A549 (cell line): ENCODE results near the gene IZUMO1R. TPM values are rescaled to one million over a fixed set of nuclear protein-coding genes. Genes with fewer than 3 reads are reported as not detected.

Experiments used
- ATAC-seq, 2 experiments: fragments of 200-7000 bp in 1 of 2; fragments of >200 bp in 1 of 2; cut with Nextera tagmentation in 1 of 2; cut with Tn5 transposase in 1 of 2; 3 replicates each; pipeline versions ENCODE4 v1.8.0 to v1.9.1; 2018 to 2020; ENCODE audit warnings: mild to moderate bottlenecking in 1 of 2, moderate library complexity in 1 of 2
- CTCF ChIA-PET: fragments of 300-600 bp; sonication (Branson Sonifier 250); formaldehyde crosslinking; extraction: SDS; loops from one replicate; lab custom pipeline; 2021; ENCODE audit warnings: antibody characterized with exemption, inconsistent platforms; lab: Yijun Ruan, JAX
- POLR2A ChIA-PET: fragments of 350-600 bp; formaldehyde crosslinking; extraction: SDS; loops from one replicate; lab custom pipeline; 2021; ENCODE audit warnings: antibody characterized with exemption, inconsistent platforms; lab: Yijun Ruan, JAX
- DNase-seq, 2 experiments: peaks; one replicate each; pipeline versions ENCODE4 v3.0.0 to v3.0.0-alpha.2; 2011 to 2016; ENCODE audit warnings: low read depth in 1 of 2, low spot score in 1 of 2
- FAIRE-seq: peaks from 2 replicates; lab custom pipeline; 2011; peaks lifted over from hg19 to GRCh38; lab: Jason Lieb, UNC
- H3K27ac ChIP-seq, 2 experiments: fragments of >200 bp; sonication (Bioruptor Twin); formaldehyde crosslinking; 3 replicates each; pipeline ENCODE4 v1.5.1; 2016 to 2017
- H3K4me1 ChIP-seq: fragments of >200 bp; sonication (Bioruptor Twin); formaldehyde crosslinking; 3 replicates; pipeline ENCODE4 v1.6.1; 2016
- H3K4me2 ChIP-seq: fragments of >200 bp; sonication (Bioruptor Twin); formaldehyde crosslinking; 3 replicates; pipeline ENCODE4 v1.6.1; 2016
- H3K4me3 ChIP-seq: fragments of >200 bp; sonication (Bioruptor Twin); formaldehyde crosslinking; 3 replicates; pipeline ENCODE4 v1.5.1; 2016
- H3K9me3 ChIP-seq: fragments of >200 bp; sonication (Bioruptor Twin); formaldehyde crosslinking; 3 replicates; pipeline ENCODE4 v1.6.1; 2016
- CBX2 ChIP-seq: fragments of 200-600 bp; sonication (generic); IDR thresholded peaks from 2 replicates; pipeline ENCODE4 v1.6.1; 2016; ENCODE audit warnings: low read depth, mild to moderate bottlenecking, borderline replicate concordance
- CHD2 ChIP-seq: fragments of 150-350 bp; IDR thresholded peaks from 2 replicates; pipeline ENCODE4 v1.6.1; 2014; ENCODE audit warnings: low read length; ENCODE audit not compliant: partially characterized antibody
- CHD4 ChIP-seq: fragments of 200-600 bp; sonication (generic); IDR thresholded peaks from 2 replicates; pipeline ENCODE4 v1.6.1; 2016; ENCODE audit warnings: antibody characterized with exemption, mild to moderate bottlenecking, borderline replicate concordance
- EHF ChIP-seq: fragments of 250-450 bp; sonication (Bioruptor Pico); IDR thresholded peaks from 2 replicates; pipeline ENCODE4 v1.5.0; 2020; ENCODE audit warnings: mild to moderate bottlenecking
- ESRRA ChIP-seq: fragments of 150-350 bp; IDR thresholded peaks from 2 replicates; pipeline ENCODE4 v1.6.1; 2014; ENCODE audit warnings: mild to moderate bottlenecking, low read length, borderline replicate concordance
- FOSB ChIP-seq: fragments of 250-450 bp; sonication (Bioruptor Pico); IDR thresholded peaks from 2 replicates; pipeline ENCODE4 v1.5.0; 2020; ENCODE audit warnings: mild to moderate bottlenecking, moderate library complexity
- GATA3 ChIP-seq: IDR thresholded peaks from 2 replicates; pipeline ENCODE4 v1.6.1; 2012; ENCODE audit warnings: borderline replicate concordance
- HDAC2 ChIP-seq: fragments of 200-600 bp; sonication (generic); IDR thresholded peaks from 2 replicates; pipeline ENCODE4 v1.6.1; 2016
- JUNB ChIP-seq: fragments of >200 bp; sonication (Bioruptor Twin); formaldehyde crosslinking; IDR thresholded peaks from 2 replicates; pipeline ENCODE4 v1.6.1; 2016
- KDM1A ChIP-seq: fragments of 200-600 bp; sonication (generic); IDR thresholded peaks from 2 replicates; pipeline ENCODE4 v1.6.1; 2016; ENCODE audit warnings: low read depth, mild to moderate bottlenecking
- MAFK ChIP-seq: fragments of 450-650 bp; IDR thresholded peaks from 2 replicates; pipeline ENCODE4 v1.6.1; 2014; ENCODE audit not compliant: partially characterized antibody
- NR3C1 ChIP-seq: fragments of >200 bp; sonication (Bioruptor Twin); formaldehyde crosslinking; IDR thresholded peaks from 3 replicates; pipeline ENCODE4 v1.6.1; 2017
- POLR2AphosphoS2 ChIP-seq: conservative IDR thresholded peaks from 2 replicates; pipeline ENCODE4 v1.6.1; 2012; ENCODE audit warnings: low read length, improper control_type of control experiment, inconsistent platforms
- RNF2 ChIP-seq: fragments of 200-600 bp; sonication (generic); IDR thresholded peaks from 2 replicates; pipeline ENCODE4 v1.6.1; 2016; ENCODE audit warnings: low read depth, mild to moderate bottlenecking, antibody characterized with exemption, moderate library complexity, borderline replicate concordance
- TFCP2L1 ChIP-seq: fragments of 250-450 bp; sonication (Bioruptor Pico); IDR thresholded peaks from 2 replicates; pipeline ENCODE4 v1.5.0; 2021; ENCODE audit warnings: mild to moderate bottlenecking
- ZFP36 ChIP-seq: fragments of 450-650 bp; IDR thresholded peaks from 2 replicates; pipeline ENCODE4 v1.6.1; 2014; ENCODE audit warnings: borderline replicate concordance; ENCODE audit not compliant: partially characterized antibody
- ZNF302 ChIP-seq: fragments of 250-450 bp; sonication (Bioruptor Pico); IDR thresholded peaks from 2 replicates; pipeline ENCODE4 v1.9.0; 2021; ENCODE audit warnings: inconsistent platforms, mild to moderate bottlenecking, moderate library complexity
- ZSCAN20 ChIP-seq: fragments of 250-450 bp; sonication (Bioruptor Pico); IDR thresholded peaks from 2 replicates; pipeline ENCODE4 v1.8.0; 2022; ENCODE audit warnings: mild to moderate bottlenecking, moderate library complexity
- WGBS: methylation state at CpG from one replicate; pipeline ENCODE4 v1.1.6; 2017; ENCODE audit errors: missing lambda C conversion rate; 5-methylcytosine and 5-hydroxymethylcytosine counted together
- polyA plus RNA-seq, 4 experiments: library from polyadenylated mRNA; depleted of rRNA in 3 of 4; stranded (reverse); fragments of >200 nt; fragmentation: RNase III in 1 of 4; extraction: RNeasy Plus Mini Kit Qiagen cat#74134 plus additional on column Dnase treatment in 1 of 4; gene quantifications; 2 replicates in 3 of 4; 3 replicates in 1 of 4; pipeline ENCODE4 v1.2.3, GENCODE V29; 2011 to 2017

Gene IZUMO1R
- polyA plus RNA-seq, 2 of the 4 experiments (the other 2 are of a cell fraction) = not detected

- no peak for TF ChIP-seq TFCP2L1 (CRISPR knock-in tag)
- TF ChIP-seq HDAC2 = no peak
- TF ChIP-seq NR3C1 = no peak
- TF ChIP-seq RNF2 = no peak
- TF ChIP-seq MAFK = no peak
- TF ChIP-seq ZSCAN20 (CRISPR knock-in tag) = no peak
- ATAC-seq (no peak), FAIRE-seq (no peak), DNase-seq (no peak)
- CTCF ChIA-PET = interaction anchor here (1.1 kb wide), 1 partner anchor 143 kb away, joined by 3 read pairs; no protein-coding TSS in a partner anchor
- no peak overlapping the region for H3K27ac ChIP-seq
- H3K4me3 ChIP-seq = no peak overlapping the region
- no peaks in the 10 kb centered on the region for H3K9me3 ChIP-seq
- POLR2A ChIA-PET = no interaction called here
- WGBS = 11% methylated on average over 3 of the region's 3 CpGs
- H3K4me2 ChIP-seq = no peak overlapping the region
- no peaks in the 10 kb centered on the region for H3K4me1 ChIP-seq
Measured at GRCh38 chr11:94326947-94327346, 22.6 kb downstream of the IZUMO1R start.

- no peak for TF ChIP-seq CHD4
- TF ChIP-seq POLR2AphosphoS2 = no peak
- TF ChIP-seq EHF (CRISPR knock-in tag) = no peak
- no peak for TF ChIP-seq NR3C1
- TF ChIP-seq CHD2 = no peak
- TF ChIP-seq ZNF302 = no peak
- TF ChIP-seq JUNB = no peak
- TF ChIP-seq ZFP36 = no peak
- no peak for TF ChIP-seq HDAC2
- no peak for TF ChIP-seq CBX2
- Histone ChIP-seq H3K4me1 (no peaks in the 10 kb centered on the region), H3K4me2 (no peak overlapping the region), H3K4me3 (no peak overlapping the region), H3K9me3 (no peaks in the 10 kb centered on the region), H3K27ac (no peak overlapping the region)
- POLR2A ChIA-PET = no interaction called here
- 37% methylated on average over 5 of the region's 6 CpGs for WGBS
- DNase-seq (no peak), ATAC-seq (no peak), FAIRE-seq (no peak)
- CTCF ChIA-PET = no interaction called here
Measured at GRCh38 chr11:94328587-94329080, 24.3 kb downstream of the IZUMO1R start.

GRCh38 chr11:94329501-94329900, 25.1 kb downstream of the IZUMO1R start:
- H3K4me3 ChIP-seq = no peak overlapping the region
- CTCF ChIA-PET = no interaction called here
- no peak overlapping the region for H3K4me2 ChIP-seq

GRCh38 chr11:94330789-94331188, 26.4 kb downstream of the IZUMO1R start:
- ATAC-seq = no peak
- H3K4me1 ChIP-seq = no peaks in the 10 kb centered on the region
- H3K27ac ChIP-seq = no peak overlapping the region
- no peaks in the 10 kb centered on the region for H3K9me3 ChIP-seq
- FAIRE-seq = no peak
- DNase-seq = no peak
- H3K4me2 ChIP-seq = no peak overlapping the region
- no peak for TF ChIP-seq ESRRA
- POLR2A ChIA-PET = no interaction called here
- no peak overlapping the region for H3K4me3 ChIP-seq
- WGBS = 50% methylated on average over 2 of the region's 2 CpGs
- CTCF ChIA-PET = no interaction called here

More at GRCh38 chr11:94329501-94329900, 25.1 kb downstream of the IZUMO1R start:
- FAIRE-seq = no peak
- no peak overlapping the region for H3K27ac ChIP-seq
- POLR2A ChIA-PET = no interaction called here
- TF ChIP-seq RNF2 = no peak
- TF ChIP-seq KDM1A = no peak
- ATAC-seq = no peak
- H3K9me3 ChIP-seq = no peaks in the 10 kb centered on the region
- 70% methylated on average over 3 of the region's 3 CpGs for WGBS
- no peak for DNase-seq
- H3K4me1 ChIP-seq = no peaks in the 10 kb centered on the region

GRCh38 chr11:94332814-94333213, 28.4 kb downstream of the IZUMO1R start:
- Histone ChIP-seq H3K27ac (no peak overlapping the region), H3K4me3 (no peak overlapping the region), H3K4me2 (no peak overlapping the region), H3K9me3 (no peaks in the 10 kb centered on the region), H3K4me1 (no peaks in the 10 kb centered on the region)
- POLR2A ChIA-PET = no interaction called here
- TF ChIP-seq GATA3 (no peak), KDM1A (no peak), FOSB (CRISPR knock-in tag) (no peak)
- FAIRE-seq = no peak
- DNase-seq = no peak
- ATAC-seq = no peak
- CTCF ChIA-PET = no interaction called here
